Activated CD8-positive, alpha-beta memory T cell treated with anti-CD3 and anti-CD28 coated beads, Interleukin-2, amount 50 U/mL, for 24 hours (primary cell): ENCODE measurements around the gene LAP3.
"Not testable (repeated sequence)": the region's sequence is repeated elsewhere in the genome, so short reads cannot be mapped to it uniquely, and the experiment has no call there.

Experiments
- DNase-seq: peaks from one replicate; pipeline ENCODE4 v3.0.0-alpha.2; 2020; ENCODE audit errors: extremely low read depth

The LAP3 gene

DNA sequence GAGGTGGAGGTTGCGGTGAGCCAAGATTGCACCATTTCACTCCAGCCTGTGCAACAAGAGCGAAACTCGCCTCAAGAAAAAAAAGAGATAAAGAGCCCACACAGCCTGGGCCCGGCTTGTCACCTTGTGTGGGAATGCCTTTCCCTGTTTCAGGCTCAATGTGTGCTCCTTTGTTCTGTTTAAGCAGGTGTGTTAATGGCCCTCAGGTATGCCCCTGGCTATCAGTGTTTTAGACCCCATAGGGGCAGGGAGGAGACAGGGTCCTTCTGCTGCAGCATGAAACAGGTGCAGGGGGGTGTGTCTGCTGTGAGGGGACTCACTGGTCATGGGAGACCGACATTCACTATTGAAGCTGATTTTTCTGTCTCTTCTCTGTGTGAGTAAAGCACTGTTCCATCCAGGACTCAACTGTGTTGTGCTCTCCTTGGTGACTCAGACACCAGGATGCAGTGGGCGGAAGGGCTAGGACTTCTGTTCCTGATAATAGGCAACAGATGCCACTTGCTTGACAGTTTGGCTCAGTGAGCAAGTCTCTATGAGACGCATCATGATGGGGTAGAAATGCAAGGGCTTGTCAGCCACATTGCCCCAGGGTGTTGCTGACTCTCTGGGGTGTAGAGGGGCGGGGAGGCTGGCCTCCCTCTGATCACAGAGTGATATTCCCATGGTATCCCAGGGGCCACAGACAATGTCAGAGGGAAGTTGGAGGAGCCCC is 15.6 kb upstream of the LAP3 start:
- no peak for DNase-seq

DNA sequence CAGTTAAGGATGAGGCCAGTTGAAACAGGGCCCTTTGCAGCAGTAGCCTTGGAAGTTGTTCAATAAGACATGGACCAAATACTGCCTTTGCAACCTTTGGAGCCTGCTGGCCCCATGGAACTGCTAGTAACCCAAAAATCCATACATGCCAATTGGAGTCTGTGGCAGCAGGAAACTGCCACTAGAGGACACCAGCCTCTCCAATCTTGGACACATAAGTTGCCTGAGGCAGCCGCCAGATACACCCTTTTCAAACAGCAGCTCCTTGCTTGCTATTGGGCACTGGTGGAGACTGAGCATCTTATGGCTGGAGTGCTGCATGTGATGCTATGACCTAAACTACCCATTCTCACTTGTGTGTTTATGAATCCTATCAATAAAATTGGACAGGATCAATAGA is 14.8 kb upstream of the LAP3 start:
- no peak for DNase-seq

DNA sequence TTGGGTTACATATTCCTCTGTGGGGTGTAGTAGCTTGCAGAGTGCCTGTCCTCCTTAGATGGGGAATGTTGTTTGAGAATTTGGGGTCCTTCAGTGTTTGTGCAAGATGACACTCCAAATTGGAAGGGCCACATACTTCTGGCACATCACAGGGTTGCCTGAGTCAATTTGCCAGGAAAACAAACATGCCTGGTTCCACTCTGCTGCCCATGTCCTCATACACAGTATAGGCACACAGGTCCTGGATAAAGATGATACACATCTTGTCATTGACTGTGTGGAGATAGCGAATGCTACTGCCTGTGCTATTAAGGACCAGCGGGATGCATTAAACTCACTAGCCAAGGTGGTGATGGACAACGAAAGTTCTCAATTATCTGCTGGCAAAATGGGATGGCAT is 11.2 kb upstream of the LAP3 start:
- DNase-seq, result no peak

DNA sequence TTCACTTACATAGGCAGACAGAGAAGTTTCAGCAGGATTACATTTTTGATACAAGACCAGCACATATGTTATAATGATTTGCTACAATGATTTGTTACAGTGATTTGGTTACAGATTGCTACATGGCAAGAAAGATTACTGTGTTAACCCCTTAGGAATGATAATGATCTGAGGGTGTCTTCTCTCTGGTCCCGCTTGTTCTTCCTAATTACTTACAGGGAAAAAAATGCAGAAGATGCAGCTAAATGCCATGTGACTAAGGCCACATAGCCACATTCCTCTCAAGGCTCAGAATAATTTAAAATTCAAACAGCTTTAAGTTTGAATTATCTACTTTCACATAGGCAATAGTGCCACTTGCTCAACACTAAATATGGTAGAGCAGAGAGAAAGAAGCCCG is 9.7 kb upstream of the LAP3 start:
- no peak for DNase-seq

DNA sequence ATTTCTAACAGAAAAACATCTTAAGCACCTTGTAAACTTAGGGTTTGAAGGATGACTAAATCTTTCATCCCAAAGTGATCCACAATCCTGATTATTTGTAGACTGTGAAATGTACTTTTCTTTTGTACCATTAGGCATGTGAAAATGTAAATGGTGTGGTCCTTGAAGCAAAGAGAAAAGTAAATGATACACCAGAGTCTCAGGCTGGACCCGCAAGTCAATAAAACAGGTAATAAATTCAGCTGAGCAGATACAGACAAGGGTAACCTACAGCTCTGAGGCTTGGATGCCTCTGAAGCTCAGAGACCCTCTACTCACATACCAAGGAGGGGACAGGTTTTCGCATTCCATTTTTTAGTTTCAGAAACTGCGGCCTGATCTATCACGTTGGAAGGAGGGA is 2.8 kb upstream of the LAP3 start:
- DNase-seq, result no peak

DNA sequence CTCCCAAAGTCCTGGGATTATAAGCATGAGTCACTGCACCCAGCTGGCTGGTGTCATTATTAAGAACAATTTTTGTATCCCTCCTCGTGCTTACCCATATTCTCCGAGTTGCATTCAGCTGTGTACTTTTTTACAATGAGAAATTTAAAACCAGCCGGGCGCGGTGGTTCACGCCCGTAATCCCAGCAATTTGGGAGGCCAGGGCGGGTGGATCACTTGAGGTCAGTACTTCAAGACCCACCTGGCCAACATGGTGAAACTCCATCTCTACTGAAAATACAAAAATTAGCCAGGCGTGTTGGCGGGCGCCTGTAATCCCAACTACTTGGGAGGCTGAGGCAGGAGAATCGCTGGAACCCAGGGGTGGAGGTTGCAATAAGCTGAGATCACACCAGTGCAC is 1.8 kb upstream of the LAP3 start:
- DNase-seq, result not testable (repeated sequence)

DNA sequence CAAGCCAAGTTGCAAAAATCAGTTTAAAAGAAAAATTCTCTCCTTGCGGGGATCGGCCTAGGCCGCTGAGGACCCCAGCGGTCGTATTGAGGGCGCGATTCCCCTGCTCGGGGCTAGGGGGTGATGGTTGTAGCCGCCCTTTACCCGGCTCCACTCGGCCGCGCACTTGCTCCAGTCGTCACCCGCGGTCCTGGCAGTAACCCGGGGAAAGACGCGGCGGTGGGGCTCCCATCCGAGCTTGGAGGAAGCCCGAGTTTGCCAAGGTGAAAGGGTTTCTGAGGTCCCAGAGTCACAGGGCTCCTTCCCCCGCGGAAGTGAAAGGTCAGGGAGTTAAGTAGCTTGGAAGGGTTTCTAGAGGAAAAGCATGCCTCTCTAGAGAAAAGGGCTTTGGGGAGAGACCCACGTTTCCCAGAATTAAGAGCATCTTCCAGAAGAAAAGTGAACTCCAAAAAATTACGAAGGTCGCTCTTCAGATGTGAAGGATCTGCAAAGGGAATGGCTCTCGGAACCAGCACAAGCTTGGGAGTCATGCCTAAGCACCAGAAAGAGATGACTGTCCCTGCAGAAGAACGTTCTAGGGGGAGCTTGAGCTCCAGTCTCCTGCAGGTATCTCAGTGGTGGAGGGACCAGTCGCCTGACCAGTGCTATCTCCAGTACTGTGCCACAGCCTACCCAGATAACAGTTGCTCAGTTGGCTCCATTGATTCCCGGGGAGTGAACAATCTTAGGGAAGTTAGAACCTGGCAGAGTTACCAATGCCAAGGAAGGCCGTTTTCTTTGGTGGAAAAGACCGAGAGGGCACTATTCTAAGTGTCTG is 875 bp downstream of the LAP3 start:
- DNase-seq, result no peak

DNA sequence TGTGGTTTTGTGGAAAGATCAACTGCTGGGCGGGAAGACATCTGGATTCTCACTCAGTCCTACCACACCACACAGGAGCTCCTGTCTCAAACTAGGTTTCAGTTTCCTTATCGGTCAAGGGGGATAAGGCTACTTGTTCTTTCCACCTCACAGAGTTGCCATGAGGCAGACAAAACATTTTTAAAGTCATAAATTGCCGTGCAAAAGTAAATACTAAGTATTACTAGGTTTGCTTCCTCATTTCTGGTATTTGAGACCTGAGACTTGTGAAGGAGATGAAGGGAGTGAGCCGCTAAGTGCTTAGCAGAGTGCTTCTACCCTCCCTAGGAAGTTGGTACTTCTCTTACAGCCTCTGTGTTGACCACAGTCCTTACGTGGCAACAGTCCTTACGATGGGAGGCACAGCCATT is 1.5 kb downstream of the LAP3 start:
- no peak for DNase-seq

DNA sequence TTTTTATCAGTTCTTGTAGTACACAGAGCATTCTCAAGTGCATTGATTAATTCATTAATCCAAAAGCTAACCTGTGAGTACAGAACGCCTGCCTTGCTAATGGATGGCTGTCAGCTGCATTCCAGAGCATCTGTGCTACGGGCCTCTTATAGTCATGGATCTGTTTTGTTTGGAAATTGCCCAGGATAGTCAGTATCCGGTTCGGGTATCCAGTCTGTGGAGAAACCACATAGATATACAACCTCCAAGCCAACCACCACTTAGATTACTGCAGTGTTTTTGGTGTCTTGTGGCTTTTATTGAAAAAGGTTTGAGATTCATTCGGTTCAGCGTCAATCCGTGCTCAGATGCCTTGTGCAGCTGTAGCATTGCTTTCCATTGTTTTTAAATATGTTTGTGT is 4.0 kb downstream of the LAP3 start:
- DNase-seq, result no peak

DNA sequence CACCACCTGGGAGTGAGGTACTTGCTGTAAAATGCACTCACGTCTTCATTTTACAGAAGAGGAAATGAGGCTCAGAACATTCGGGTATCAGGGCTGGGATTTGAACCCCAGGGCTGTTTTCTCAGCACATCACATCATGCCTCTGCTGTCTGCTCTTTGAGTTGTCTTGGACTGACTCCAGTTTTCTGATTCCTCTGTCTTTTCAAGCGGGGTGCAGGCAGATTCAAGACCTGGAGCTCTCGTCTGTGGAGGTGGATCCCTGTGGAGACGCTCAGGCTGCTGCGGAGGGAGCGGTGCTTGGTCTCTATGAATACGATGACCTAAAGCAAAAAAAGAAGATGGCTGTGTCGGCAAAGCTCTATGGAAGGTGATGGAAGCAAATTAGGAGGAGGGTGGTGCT is 6.3 kb downstream of the LAP3 start:
- DNase-seq, result no peak

DNA sequence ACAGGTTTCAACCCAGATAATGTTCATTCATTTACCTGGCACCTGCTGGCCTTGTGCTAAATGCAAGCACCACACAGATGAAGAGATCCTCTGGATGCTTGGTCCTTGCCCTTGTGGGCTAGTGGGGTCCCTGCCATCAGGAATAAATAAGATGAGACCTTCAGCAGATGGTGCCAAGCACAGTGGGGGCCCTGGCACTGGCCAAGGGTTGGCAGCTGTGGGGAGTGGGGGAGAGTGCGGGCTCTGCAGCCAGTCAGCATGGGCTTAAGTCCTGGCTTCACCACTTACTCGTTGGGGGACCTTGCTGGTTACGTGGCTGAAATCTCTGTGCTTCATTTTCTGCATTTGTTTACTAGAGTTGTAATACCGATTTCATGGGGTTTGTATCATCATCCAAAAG is 6.9 kb downstream of the LAP3 start:
- no peak for DNase-seq

DNA sequence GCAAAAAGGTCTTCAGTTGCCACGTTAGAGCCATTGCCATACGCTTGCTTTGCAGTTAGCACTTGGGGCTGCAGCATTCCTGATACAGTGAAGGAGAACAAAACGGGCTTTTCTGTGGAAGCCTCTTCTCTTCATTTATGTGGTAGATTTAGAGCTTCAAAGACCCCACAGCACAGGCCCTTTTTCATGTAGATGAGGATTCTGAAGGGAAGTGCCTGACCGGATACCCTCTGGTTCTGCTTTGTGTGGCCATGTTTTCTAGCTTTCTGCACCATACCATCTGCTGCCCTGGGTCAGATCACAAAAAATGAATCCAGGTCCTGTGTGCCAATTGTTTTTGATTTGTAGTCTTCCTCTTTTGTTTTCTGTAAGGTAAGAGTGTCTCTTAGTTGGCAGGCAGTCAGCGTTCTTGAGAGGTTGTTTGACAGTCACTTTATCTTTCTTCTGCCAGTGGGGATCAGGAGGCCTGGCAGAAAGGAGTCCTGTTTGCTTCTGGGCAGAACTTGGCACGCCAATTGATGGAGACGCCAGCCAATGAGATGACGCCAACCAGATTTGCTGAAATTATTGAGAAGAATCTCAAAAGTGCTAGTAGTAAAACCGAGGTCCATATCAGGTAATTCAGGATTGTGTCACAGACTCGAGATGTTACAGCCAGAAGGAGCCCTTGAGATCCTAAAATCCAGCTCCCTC is 7.7 kb downstream of the LAP3 start:
- no peak for DNase-seq

DNA sequence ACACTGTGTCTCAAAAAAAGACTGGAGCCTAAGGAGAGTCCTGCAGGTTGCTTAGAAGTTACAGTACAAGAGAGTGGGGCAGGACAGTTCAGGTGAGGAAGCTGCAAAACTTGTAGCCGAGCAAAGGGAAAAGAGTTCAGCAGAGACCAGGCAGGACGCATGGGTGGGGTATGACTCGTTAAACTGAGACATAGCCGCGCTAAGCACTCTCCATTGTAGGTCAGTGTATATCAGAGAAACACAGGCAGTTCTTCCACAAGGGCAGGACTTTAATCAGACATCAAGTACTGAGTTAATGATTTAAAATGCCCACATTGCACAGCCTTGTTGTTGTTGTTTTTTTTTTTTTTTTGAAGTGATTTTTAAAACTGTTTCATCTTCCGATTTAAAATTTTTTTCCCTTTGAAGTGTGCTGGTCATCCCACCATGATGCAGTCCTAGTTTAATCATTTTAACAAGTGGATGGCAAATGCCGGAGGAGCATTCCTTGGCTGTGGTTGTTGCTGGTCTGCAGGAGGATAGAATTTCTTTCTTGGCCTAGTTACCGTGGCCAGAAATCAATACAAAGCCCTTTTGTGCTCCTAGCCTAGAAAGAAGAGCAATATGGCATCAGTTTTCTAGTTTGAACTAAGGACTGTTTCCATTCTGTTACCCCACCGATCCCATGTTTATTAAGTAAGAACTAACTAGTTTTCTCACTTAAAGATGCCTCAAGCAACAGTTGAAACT is 10.3 kb downstream of the LAP3 start:
- no peak for DNase-seq

DNA sequence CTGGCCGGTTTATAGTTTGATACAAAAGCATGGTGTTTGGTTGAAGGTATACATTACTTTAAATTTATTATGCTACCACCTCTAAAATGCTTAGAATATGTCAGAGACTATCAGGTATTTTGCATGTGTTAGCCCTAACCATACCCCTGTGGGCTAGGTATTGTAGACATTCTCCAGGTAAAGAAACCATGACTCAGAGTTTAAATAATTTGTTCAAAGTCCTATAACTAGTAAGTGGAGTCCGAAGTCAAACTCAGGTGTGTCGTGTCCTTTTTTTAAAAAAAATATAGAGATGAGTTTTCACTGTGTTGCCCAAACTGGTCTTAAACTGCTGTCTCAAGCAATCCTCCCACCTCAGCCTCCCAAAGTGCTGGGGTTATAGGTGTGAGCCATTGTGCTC is 12.4 kb downstream of the LAP3 start:
- no peak for DNase-seq

DNA sequence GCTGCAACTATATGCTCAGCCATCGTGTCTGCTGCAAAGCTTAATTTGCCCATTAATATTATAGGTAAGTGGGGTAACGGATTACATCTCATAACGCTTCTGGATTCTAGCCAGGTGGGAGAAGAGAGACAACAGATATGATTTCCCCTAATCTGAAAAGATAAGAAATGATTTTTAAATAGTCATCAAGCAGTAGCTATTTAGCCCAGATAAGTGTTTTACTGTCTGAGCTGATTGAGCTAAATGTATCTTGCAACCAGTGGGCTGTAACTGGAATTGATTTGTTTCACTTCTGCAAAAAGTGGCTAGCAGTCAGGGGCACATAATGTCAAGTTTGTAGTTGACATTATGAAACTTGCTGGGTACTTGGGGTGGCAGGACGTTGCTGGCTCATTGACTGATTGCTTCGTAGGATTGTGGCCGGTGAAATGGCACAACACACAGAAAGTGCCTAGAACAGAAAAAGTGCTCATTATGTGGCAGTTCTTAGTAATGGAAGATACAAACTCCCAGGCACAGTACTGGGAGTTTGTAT is 18.5 kb downstream of the LAP3 start:
- no peak for DNase-seq

DNA sequence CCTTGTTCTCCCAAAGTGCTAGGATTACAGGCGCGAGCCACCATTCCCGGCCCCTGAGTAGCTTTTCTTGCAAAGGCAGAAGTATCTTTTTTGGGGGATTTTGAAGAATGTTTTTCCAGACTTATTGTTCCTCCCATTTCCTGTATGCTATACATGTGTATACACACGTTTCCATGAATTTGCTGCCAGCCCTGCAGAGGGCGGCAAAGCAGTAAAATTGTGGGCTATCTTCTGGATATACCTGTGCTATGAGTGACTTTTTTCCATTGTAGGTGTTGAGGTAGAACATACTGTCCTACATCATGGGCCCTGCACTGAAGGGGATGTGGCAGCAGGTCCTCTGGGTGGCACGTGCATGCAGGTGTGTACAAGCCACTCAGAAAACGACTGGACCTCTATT is 20.5 kb downstream of the LAP3 start:
- no peak for DNase-seq

DNA sequence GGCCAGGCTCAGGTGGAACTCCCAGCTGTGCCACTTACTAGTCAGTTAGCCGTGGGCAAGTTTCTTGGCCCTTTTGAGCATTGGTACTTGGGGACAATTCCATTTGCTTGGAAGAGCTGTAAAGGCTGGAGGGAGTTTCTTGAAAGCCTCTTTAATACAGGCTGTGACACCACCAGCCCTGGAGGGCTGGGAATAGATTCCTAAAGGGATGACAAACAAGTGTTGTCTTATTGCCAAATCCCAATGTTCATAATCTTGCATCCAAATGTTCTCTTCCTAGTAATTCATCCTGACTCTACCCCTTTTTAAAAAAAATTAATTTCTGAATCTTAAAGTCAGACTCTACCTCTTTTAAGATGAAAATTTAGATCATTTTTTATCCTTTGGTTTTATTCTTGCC is 22.8 kb downstream of the LAP3 start:
- DNase-seq, result no peak

DNA sequence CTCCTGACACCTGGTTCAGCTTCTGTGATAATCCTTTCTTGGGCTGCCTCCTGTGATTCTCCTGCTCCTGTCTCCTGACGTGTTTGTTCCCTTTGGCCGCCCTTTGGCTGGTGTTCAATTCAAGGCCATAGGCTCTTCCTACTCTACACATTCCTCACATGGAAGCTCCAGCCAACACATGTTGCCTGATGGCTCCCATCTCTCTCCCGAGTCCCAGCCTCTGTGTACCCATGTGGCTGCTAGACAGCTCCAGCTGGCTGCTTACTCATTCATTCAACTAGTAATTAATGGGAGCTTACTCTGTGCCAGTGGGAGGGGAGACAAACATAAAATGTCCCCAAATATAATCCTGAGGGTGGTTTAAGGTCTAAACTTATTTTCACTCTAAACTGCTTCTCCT is 28.2 kb downstream of the LAP3 start:
- no peak for DNase-seq

DNA sequence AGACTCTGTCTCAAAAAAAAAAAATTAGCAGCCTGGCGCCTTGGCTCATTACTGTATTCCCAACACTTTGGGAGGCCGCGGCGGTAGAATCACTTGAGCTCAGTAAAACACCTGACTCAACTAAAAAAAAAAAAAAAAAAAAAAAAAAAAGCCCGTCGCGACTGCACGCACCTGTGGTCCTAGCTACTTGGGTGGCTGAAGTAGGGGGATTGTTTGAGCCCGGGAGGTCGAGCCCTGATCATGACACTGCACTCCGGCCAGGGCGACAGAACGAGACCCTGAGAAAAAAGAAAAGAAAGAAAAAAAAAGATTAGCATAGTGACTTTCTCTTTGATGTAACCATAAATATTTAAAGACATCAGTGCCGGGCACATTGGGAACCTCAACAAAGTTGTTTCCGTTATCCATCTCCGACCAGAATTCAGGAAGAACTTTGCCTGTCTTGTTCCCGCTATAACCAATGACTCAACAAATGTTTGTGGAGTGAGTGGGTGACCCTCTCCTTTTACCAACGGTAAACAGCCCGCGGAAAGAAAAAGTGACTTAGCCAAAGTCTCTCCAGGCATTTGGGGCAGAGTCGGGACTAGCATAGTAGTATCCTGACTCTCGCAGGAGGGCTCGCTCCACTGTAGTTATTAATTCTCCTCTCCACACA is 36.9 kb downstream of the LAP3 start:
- no peak for DNase-seq

DNA sequence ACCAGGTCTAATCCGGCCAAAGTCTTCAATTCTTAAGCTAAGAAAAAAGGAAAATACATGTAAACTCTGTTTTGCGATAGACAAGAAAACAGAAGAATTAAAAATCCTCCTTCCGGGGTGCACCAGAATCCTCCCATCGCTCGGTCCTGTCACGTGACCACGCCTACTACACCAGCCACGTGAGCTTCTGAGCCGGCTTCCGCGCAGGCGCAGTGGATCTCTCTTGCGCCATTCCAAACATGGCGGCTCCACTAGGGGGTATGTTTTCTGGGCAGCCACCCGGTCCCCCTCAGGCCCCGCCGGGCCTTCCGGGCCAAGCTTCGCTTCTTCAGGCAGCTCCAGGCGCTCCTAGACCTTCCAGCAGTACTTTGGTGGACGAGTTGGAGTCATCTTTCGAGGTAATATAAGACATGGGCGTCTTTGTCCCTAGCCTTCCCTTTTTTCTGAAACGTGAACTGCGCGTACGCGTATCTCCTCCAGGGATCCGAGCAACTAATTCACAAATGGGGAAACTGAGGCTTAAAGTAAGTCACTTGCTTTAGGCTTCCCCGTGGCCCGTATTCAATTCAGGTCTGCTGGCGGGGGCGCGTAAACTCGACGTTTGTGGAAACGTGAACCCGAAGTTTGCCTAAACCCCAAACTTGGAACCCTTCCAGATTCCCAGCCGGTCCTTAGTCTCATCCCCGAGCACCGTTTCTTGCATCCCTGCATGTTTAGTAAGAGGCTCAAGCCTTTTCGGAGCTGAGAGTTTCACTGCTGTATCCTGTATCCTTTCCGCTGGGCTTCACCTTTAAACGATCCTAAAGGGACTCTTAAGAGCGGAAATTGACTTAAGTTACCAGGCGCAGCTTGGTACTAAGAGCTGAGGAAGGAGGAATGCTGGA is 37.7 kb downstream of the LAP3 start, which contains the start of gene MED28:
TSS of gene MED28 (plus strand) at position 226 of the 884 bp plus-strand sequence. CDS start at position 240, 14 bp downstream.
- peak; percentile 94 for DNase-seq
